Left colon (tissue), 2 donors: ENCODE results near the gene HOMER2. TPM values are rescaled to one million over a fixed set of nuclear protein-coding genes. Genes with fewer than 3 reads are reported as not detected.
"Not testable (repeated sequence)": the region's sequence is repeated elsewhere in the genome, so short reads cannot be mapped to it uniquely, and the experiment has no call there.

Experiments
- ATAC-seq: fragments of 200-7000 bp; cut with Tn5 transposase; one replicate; pipeline ENCODE4 v1.9.1; 2020; ENCODE audit warnings: mild to moderate bottlenecking, moderate library complexity
- DNase-seq, 2 donors: peaks; one replicate each; pipeline ENCODE4 v3.0.0-alpha.2; 2020
- intact Hi-C, 2 donors: fragments of 100-400 bp; cut with DNase I in 1 of 2; cut with micrococcal nuclease in 1 of 2; formaldehyde crosslinking; loops; one replicate each; pipeline versions ENCODE4 v1.11.2 to v1.14.0; 2022; cut with DNase I, micrococcal nuclease
- total RNA-seq, 2 donors: library from RNA; stranded (reverse); fragmentation: NEBNext Ultra II Directional; extraction: Animal tissue kit (Norgen Biotek cat#: 25700); gene quantifications; one replicate each; pipeline ENCODE4 v1.2.1, GENCODE V29; 2021
- donor health status: DM: no; HTN: no; CAD: no.
- donor health status: DM: yes; HTN: yes; CAD: no.

HOMER2 gene
- total RNA-seq, 2 donors from 2014 or later: 2.0 to 2.1 TPM

GRCh38 chr15:82874961-82875360 is 77.6 kb downstream of the HOMER2 start:
- no peak for ATAC-seq
- DNase-seq: no peak
- intact Hi-C loops: no loop called here

- ATAC-seq: no peak
These were observed 78.3 kb downstream of the HOMER2 start for GRCh38 chr15:82874267-82874666.

GRCh38 chr15:82873000-82873680 is 79.4 kb downstream of the HOMER2 start:
- ATAC-seq (no peak), DNase-seq (no peak)
- intact Hi-C loops: no loop called here

More at GRCh38 chr15:82874267-82874666, 78.3 kb downstream of the HOMER2 start:
- intact Hi-C loops: no loop called here
- DNase-seq: no peak

DNA sequence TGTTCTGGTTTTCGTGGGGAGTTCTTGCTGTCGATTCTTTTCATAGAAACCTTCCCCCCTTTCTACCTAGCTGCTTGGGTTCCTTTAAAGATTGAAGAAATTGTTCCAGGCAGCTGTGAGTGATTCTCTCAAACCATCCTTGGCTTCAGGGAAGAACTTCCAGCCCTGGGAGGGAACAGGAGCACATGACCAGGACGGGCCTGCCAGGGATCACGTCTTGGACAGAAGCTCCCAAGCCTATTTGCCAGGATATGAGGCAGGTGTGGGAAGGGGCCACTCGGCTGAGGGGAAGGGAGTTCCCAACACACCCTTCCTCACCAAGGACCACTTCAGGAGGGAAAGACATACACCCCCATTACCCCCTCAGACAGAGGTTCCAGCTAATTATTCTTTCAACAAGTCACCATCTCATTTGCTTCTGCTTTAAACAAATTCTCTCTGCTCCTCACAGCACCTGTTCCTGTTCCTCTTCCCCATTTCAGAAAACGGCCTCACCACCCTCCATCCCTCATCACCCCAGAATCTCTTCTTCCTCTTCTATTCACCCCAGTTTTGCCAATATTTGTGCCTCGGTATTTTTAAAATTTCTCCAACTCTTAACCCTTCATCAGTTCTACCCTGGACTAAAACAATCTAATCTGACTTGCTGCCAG is 80.6 kb downstream of the HOMER2 start:
- DNase-seq: no peak
- intact Hi-C loops: no loop called here
- ATAC-seq: no peak

DNA sequence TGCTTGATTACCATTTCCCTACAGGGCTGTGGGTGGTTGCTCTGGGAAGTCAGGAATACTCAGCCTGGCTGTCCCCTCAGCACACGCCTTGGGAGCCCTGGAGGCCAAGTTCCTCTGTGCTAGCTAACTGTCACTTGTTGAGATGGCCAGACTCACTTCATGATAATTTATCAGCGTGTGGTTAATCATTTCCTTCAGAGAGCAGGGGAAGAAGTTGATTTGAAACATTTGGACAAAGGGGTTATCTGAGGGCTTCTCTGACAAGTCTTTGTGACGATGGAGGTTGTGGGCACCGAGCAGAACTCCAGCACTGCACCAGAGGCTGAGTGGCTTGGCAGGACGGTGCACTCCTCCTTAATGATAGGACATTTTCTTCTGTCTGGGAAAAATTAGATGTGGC is 81.2 kb downstream of the HOMER2 start:
- ATAC-seq (no peak), DNase-seq (no peak)
- intact Hi-C loops: no loop called here

- no peak for ATAC-seq
- intact Hi-C loops: no loop called here
- no peak for DNase-seq
These were observed 81.7 kb downstream of the HOMER2 start for GRCh38 chr15:82870727-82871320.

GRCh38 chr15:82865981-82866380 is 86.5 kb downstream of the HOMER2 start:
- ATAC-seq, intact Hi-C loops, DNase-seq: not testable (repeated sequence)

DNA sequence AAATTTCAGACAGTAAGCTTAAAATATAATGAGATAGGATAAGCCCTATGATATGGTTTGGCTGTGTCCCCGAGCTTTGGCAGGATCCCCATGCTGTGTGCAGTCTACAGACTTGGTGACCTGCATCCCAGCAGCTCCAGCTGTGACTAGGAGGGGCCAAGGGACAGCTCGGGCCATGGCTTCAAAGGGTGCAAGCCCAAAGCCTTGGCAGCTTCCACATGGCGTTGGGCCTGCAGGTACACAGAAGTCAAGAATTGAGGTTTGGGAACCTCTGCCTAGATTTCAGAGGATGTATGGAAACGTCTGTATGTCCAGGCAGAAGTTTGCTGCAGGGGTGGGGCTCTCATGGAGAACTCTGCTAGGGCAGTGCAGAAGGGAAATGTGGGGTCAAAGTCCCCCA is 86.9 kb downstream of the HOMER2 start:
- DNase-seq, intact Hi-C loops, ATAC-seq: not testable (repeated sequence)

- no peak for ATAC-seq
- DNase-seq: no peak
- intact Hi-C loops: no loop called here
These were observed 87.6 kb downstream of the HOMER2 start for GRCh38 chr15:82864967-82865366.

GRCh38 chr15:82862886-82863285 is 89.6 kb downstream of the HOMER2 start:
- intact Hi-C loops: no loop called here
- DNase-seq (no peak), ATAC-seq (no peak)

DNA sequence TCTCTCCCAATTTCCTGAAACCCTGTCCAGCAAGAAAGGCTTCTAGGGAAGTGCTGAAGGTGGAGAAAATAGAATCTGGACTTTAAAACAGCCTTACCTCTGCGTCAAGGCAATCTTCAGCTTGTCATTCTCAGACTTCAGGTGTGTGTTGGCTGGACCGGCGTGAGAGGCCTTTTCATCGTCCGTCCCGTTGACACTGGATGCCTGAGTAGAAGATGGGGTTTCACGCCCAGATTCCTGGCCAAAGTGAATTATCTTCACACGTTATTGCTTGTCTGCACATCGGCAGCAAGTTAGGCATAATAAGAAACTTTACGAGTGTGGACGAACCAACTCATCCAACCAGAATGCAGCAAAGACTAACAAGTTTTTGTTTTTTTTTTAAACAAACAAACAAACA is 93.6 kb downstream of the HOMER2 start:
- DNase-seq (no peak), ATAC-seq (no peak)
- intact Hi-C loops: no loop called here

GRCh38 chr15:82856397-82857170 is 95.9 kb downstream of the HOMER2 start:
- DNase-seq: no peak
- intact Hi-C loops: no loop called here
- no peak for ATAC-seq

DNA sequence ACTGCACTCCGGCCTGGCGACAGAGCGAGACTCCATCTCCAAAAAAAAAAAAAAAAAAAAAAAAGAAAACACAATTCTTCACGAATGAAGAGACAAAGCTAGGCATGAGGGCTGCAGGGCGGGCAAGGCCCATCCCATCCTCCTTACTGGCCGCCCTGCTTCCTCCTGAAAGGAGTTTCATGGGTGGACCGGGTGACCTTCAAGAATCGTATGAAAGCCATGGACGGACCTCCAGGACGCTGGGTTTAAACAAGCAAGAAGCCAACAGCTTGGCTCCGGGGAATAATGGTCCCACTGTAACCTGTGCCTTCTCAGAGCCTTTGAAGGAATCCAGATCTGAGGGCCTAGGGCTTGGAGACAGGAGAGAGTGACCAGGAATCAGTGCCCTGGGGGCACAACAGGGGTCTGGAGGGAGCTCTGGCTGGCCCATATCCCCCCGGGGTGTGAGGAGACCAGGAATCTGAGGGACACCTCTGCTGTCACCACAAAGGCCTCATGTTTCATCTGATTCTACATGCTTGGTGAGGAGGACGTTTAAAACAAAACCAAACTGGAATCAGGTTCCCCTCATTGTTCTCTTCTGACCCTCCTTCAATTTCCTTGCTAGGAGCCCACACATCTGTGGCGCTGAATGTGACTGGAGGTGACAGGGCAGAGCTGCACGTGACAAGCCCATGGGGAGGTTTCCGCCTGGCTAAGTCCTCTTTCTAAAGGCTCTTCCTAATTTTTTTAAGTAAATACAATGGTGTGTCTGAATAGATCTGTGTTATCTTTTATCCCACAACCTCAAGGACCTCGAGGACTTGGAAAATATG is 97.0 kb downstream of the HOMER2 start:
- ATAC-seq: no peak
- intact Hi-C loops: no loop called here

DNA sequence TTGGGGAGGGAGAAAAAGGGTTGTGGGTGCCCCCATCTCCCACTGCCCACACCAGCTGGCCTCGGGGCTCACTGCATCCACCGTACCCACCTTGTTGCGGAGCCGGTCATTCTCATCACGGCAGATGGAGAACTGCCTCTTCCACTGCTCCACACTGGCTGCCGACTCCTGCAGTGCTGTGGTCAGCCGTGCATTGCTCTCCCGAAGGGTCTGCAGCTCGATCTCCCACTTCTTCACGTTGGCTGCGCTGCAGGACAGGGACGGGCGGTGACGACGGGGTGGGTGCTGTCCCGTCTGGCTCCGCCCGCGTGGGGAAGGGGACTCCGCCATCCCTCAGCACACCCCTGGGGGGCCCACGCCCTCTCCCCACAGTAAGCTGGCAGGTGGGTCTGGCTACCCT is 98.0 kb downstream of the HOMER2 start:
- DNase-seq (no peak), ATAC-seq (no peak)
- intact Hi-C loops: no loop called here

More for the DNA sequence above, 97.0 kb downstream of the HOMER2 start:
- DNase-seq: no peak

GRCh38 chr15:82852941-82853561 is 99.5 kb downstream of the HOMER2 start:
- no peak for ATAC-seq
- no peak for DNase-seq
- intact Hi-C loops: no loop called here

DNA sequence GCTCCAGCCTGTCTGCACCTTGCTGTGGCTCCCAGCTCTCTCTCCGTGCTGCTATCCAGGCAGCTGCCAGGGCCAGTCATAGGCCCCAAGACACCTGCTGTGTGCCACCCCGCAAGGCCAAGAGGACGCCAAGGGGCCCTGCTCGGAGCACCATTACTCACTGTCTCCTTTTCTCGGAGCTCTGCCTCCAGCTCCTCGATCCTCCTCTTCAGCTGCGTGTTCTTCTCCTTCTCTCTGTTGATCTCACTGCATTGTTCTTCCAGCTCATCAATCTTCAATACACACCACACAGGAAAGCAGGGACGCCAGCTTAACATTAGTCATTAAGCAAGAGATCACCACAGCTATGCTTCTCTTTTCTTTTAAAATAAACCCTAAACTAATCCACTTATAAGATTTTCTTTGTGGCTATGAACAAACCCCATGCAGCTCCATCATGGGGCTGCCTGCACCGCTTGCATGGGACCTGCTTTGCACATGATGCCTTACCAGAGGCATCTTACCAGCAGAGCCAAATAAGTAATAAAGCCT is 100.5 kb downstream of the HOMER2 start:
- intact Hi-C loops: no loop called here
- ATAC-seq (no peak), DNase-seq (no peak)

DNA sequence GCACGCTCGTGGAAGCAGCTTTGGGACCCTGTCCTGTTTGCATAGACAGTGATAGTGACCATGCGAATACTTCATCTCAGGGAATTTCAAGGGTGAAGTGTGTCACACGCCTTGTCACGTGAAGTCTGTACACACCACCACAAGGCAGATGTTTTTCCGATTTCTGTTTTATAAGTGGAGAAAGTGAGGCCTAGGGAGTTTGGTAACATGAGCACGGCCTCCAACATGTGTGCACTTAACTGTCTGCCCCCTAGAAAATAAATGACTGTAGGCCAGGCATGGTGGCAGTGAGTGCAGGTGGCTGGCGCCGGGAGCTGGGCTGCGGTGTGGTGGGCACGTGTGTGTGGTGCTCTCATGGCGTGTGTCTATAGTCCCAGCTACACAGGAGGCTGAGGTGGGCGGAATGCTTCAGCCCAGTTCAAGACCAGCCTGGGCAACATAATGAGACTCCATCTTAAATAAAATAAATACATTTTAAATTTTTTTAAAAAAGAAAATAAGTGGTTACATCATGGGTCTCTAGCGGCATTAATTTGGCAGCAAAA is 101.1 kb downstream of the HOMER2 start:
- ATAC-seq: no peak
- intact Hi-C loops: no loop called here
- DNase-seq: no peak

DNA sequence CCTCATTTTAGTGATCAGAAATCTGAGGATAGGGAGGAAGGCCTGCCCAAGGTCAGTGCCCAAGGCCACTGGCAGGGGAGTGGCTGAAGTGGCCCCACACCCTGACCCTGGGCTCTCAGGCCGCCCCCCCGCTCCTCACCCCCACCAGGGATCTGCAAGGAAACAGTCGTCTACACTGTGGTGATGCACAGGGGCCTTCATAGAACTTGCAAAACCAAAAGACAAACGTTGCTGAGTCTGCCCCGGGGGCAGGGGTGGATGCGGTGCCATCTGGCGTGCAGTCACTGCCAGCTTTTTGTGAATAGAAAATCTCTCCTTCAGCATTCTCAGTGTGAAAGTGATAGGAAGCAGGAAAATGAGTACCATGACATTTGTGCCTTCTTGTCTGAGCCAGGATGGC is 101.8 kb downstream of the HOMER2 start:
- intact Hi-C loops: no loop called here
- no peak for ATAC-seq

More for the DNA sequence above, 101.8 kb downstream of the HOMER2 start:
- no peak for DNase-seq
